Activated naive CD8-positive, alpha-beta T cell treated with anti-CD3 and anti-CD28 coated beads for 36 hours (primary cell): ENCODE measurements around the gene ALPL. TPM values are rescaled to one million over a fixed set of nuclear protein-coding genes. Genes with fewer than 3 reads are reported as not detected.

ENCODE experiments used
- DNase-seq: peaks from one replicate; pipeline ENCODE4 v3.0.0; 2021
- H3K27ac Mint-ChIP-seq: one replicate; pipeline ENCODE4 v1.8.0; 2022; ENCODE audit warnings: mild to moderate bottlenecking, moderate library complexity, mixed read lengths
- H3K27me3 Mint-ChIP-seq: one replicate; pipeline ENCODE4 v1.8.0; 2022; ENCODE audit warnings: mild to moderate bottlenecking, mixed read lengths
- H3K36me3 Mint-ChIP-seq: one replicate; pipeline ENCODE4 v1.8.0; 2021; ENCODE audit warnings: mild to moderate bottlenecking, mixed read lengths
- H3K4me1 Mint-ChIP-seq: one replicate; pipeline ENCODE4 v1.8.0; 2021; ENCODE audit warnings: mixed read lengths
- H3K4me3 Mint-ChIP-seq: one replicate; pipeline ENCODE4 v1.8.0; 2022; ENCODE audit warnings: mild to moderate bottlenecking, moderate library complexity, mixed read lengths
- H3K9me3 Mint-ChIP-seq: one replicate; pipeline ENCODE4 v1.8.0; 2022; ENCODE audit warnings: mixed read lengths
- total RNA-seq, 2 experiments: library from RNA; stranded (reverse); gene quantifications; one replicate each; pipeline ENCODE4 v1.2.3, GENCODE V29; 2021

Gene ALPL
- total RNA-seq, 2 experiments from 2014 or later: not detected

DNA sequence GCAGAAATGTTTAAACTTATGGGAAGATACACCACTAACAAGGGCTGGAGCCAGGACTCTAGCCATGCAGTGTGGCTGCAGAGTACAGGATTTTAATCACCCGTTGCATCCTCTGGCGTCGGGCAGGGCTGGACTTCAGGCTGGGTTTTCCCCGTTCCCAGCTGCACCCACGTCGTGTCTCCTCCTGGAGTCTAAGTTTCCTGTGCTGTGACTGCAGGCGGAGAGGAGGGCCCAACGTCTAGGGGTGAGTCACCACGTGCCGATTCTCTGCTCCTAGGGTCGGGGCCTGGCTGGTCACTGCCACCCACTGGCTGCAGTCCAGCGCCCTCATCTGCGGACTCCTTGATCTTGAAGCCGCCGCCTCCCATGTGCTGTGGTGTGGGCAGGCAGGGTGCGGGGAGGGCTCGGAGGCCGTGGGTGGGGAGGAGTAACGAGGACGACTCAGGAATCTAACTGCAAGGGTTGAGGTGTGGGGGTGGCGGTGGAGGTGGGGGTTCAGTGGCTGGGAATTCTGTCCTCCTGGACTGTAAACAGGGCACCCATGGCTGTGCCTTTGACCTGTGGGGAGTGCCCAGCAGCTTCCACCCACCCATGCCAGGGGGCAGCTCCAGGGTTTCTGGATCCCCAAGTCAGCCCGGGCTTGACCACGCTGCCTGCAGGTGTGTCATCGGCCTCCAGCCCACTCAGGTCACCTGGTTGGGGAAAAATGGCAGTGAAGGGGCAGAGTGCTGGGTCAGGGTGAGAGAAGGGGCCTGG is 77.8 kb downstream of the ALPL start:
- Mint-ChIP-seq H3K9me3 (no peaks in the 10 kb centered on the region), H3K36me3 (no peaks in the 10 kb centered on the region), H3K4me1 (peaks cover 5% of the 10 kb centered on the region), H3K4me3 (no peak overlapping the region), H3K27ac (no peak overlapping the region), H3K27me3 (peaks cover 21% of the 10 kb centered on the region)
- DNase-seq: no peak

GRCh38 chr1:21587602-21587953 is 78.4 kb downstream of the ALPL start:
- Mint-ChIP-seq H3K9me3 (no peaks in the 10 kb centered on the region), H3K27ac (no peak overlapping the region), H3K4me1 (peaks cover 5% of the 10 kb centered on the region), H3K36me3 (no peaks in the 10 kb centered on the region), H3K27me3 (peaks cover 21% of the 10 kb centered on the region), H3K4me3 (no peak overlapping the region)
- DNase-seq: no peak

DNA sequence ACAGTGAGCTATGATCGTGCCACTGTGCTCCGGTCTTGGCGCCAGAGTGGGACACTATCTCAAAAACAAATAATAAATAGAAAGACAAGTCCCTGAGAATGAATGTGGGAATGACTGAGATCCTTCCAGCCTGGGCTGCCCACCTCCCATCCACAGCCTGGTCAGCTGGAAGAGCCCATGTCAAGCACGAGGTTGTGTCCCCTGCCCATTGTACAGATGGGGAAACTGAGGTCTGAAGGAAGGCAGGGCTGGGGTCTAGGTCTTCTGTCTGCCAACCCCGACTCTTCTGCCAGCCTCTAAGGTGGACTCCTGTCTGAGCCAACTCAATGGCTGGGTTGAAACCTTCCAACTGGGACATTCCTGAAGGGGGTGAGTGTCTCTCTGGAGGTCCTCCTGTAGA is 80.4 kb downstream of the ALPL start:
- H3K9me3 Mint-ChIP-seq: no peaks in the 10 kb centered on the region
- peaks cover 18% of the 10 kb centered on the region for H3K27me3 Mint-ChIP-seq
- H3K4me1 Mint-ChIP-seq: peaks cover 5% of the 10 kb centered on the region
- no peak for DNase-seq
- H3K36me3 Mint-ChIP-seq: no peaks in the 10 kb centered on the region
- no peak overlapping the region for H3K4me3 Mint-ChIP-seq
- no peak overlapping the region for H3K27ac Mint-ChIP-seq

DNA sequence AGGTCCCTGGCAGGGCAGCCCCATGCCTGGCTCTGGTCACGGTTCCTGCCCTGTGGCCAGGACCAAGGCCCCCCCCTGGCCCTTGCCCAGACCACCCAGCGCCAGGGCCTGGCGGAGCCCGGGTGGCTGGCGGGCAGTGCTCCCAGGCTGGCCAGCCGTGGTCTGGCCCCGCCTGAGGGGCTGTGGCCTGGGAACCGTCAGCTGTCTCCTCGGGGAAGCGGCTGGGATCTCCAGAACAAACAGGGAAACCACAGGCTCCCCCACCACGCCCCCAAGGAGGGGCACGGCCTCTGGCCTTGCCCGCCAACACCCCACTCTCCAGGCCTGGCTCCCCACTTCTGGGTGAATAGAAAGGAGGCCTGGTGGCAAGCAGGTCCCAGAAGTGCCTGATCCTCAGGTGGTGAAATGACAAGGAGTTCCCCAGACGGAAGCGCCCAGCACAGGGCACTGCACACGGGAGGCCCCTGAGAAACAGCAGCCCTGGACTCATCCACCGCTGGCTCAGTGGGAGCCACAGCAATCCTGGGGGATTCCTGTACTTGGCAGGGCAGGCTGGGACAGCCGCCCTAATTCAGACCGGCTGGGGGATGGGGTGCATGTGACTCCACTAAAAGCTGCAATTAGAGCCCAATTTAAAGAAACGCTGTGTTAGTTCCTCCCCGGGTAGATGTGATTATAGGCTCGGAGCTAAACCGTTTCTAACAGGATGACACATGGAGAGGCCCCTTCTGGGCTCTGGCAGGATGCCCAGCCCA is 81.1 kb downstream of the ALPL start:
- Mint-ChIP-seq H3K4me1 (peaks cover 5% of the 10 kb centered on the region), H3K9me3 (no peaks in the 10 kb centered on the region), H3K36me3 (no peaks in the 10 kb centered on the region)

DNA sequence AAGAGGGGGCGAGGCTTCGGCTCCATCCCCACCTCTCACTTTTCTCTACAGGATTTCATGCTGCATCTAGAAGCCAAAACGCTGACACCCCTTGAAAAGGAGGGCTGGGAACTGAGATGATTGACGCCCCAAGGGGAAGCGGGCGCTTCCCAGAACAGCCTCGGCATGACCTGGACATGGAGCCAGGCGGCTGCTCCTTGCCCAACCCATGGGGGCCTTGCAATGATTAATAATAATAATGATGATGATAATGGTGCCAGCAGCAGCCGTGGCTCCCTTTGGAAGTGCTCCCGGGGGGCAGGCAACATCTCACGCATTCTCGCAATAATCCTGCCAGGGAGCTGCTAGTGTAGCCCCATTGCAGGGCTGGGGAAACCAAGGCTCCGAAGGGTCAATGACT is 81.7 kb downstream of the ALPL start:
- Mint-ChIP-seq H3K4me1 (peaks cover 5% of the 10 kb centered on the region), H3K27me3 (peaks cover 19% of the 10 kb centered on the region), H3K36me3 (no peaks in the 10 kb centered on the region), H3K27ac (no peak overlapping the region), H3K9me3 (no peaks in the 10 kb centered on the region), H3K4me3 (no peak overlapping the region)
- DNase-seq: no peak

More for the DNA sequence above, 81.1 kb downstream of the ALPL start:
- H3K27me3 Mint-ChIP-seq: peaks cover 14% of the 10 kb centered on the region
- H3K27ac Mint-ChIP-seq: no peak overlapping the region
- no peak for DNase-seq
- H3K4me3 Mint-ChIP-seq: no peak overlapping the region

- Mint-ChIP-seq H3K4me3 (no peak overlapping the region), H3K9me3 (no peaks in the 10 kb centered on the region), H3K27me3 (peaks cover 13% of the 10 kb centered on the region), H3K4me1 (peaks cover 5% of the 10 kb centered on the region), H3K36me3 (no peaks in the 10 kb centered on the region), H3K27ac (no peak overlapping the region)
- DNase-seq: no peak
Measured at GRCh38 chr1:21592086-21592865, 83.1 kb downstream of the ALPL start.

GRCh38 chr1:21593231-21593630 is 84.0 kb downstream of the ALPL start:
- H3K4me3 Mint-ChIP-seq: no peak overlapping the region
- no peaks in the 10 kb centered on the region for H3K36me3 Mint-ChIP-seq
- H3K9me3 Mint-ChIP-seq: no peaks in the 10 kb centered on the region
- H3K27me3 Mint-ChIP-seq: peaks cover 9% of the 10 kb centered on the region
- DNase-seq: no peak
- H3K27ac Mint-ChIP-seq: no peak overlapping the region
- H3K4me1 Mint-ChIP-seq: peaks cover 5% of the 10 kb centered on the region

DNA sequence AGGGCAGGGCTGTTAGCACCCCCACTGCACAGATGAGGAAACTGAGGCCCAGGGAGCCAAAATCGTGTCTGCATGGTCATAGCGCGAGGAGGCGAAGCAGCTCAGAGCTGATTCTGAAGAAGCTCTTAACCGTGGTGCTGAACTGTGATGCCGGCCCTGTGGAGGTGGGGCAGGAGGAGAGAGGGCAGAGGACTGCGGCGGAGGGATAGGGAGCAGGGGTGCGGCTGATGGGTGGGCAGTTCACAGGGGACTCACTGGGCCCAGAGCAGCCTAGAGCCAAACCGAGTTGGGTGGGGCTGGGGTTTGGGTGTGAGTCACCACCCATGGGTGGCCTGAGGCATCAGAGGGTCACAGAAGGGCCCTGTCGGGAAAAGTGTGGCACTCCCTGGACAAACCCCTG is 85.3 kb downstream of the ALPL start:
- no peak for DNase-seq
- Mint-ChIP-seq H3K27me3 (peaks cover 7% of the 10 kb centered on the region), H3K27ac (no peak overlapping the region), H3K4me3 (no peak overlapping the region), H3K4me1 (peaks cover 5% of the 10 kb centered on the region), H3K36me3 (no peaks in the 10 kb centered on the region), H3K9me3 (no peaks in the 10 kb centered on the region)

- peaks cover 7% of the 10 kb centered on the region for H3K27me3 Mint-ChIP-seq
- no peak overlapping the region for H3K4me3 Mint-ChIP-seq
- no peaks in the 10 kb centered on the region for H3K9me3 Mint-ChIP-seq
- DNase-seq: peak; percentile 62
- H3K27ac Mint-ChIP-seq: no peak overlapping the region
- no peaks in the 10 kb centered on the region for H3K36me3 Mint-ChIP-seq
- H3K4me1 Mint-ChIP-seq: peaks cover 5% of the 10 kb centered on the region
Measured at GRCh38 chr1:21594935-21595897, 86.0 kb downstream of the ALPL start.

GRCh38 chr1:21596174-21596573 is 87.0 kb downstream of the ALPL start:
- Mint-ChIP-seq H3K4me3 (no peak overlapping the region), H3K4me1 (no peaks in the 10 kb centered on the region), H3K36me3 (no peaks in the 10 kb centered on the region), H3K27me3 (peaks cover 7% of the 10 kb centered on the region), H3K9me3 (no peaks in the 10 kb centered on the region), H3K27ac (no peak overlapping the region)
- DNase-seq: no peak

GRCh38 chr1:21596628-21597027 is 87.4 kb downstream of the ALPL start:
- no peak overlapping the region for H3K27ac Mint-ChIP-seq
- H3K27me3 Mint-ChIP-seq: peaks cover 7% of the 10 kb centered on the region
- no peaks in the 10 kb centered on the region for H3K36me3 Mint-ChIP-seq
- no peak for DNase-seq
- H3K4me1 Mint-ChIP-seq: no peaks in the 10 kb centered on the region
- H3K4me3 Mint-ChIP-seq: no peak overlapping the region
- H3K9me3 Mint-ChIP-seq: no peaks in the 10 kb centered on the region

DNA sequence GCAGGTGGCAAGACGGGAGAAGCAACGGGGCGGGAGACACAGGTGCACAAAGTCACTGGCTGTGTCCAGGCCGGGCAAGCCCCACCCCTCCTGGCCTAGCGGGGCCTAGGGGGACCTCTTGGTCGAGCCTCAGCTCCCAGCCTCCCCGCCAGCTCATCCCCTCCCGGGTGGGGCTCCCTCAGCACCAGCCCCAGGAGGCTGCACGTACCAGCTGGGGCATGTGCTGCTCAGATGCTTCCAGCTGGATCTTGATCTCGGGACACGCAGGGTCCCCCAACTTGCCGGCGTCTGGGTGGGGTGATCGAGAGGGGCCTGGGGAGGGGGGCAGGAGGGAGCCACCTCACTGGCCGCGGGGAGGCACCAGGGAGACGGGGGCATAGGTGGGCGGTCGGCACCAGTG is 88.5 kb downstream of the ALPL start:
- H3K27me3 Mint-ChIP-seq: peaks cover 10% of the 10 kb centered on the region
- no peaks in the 10 kb centered on the region for H3K36me3 Mint-ChIP-seq
- H3K4me3 Mint-ChIP-seq: no peak overlapping the region
- no peak overlapping the region for H3K27ac Mint-ChIP-seq
- DNase-seq: no peak
- H3K9me3 Mint-ChIP-seq: no peaks in the 10 kb centered on the region
- H3K4me1 Mint-ChIP-seq: no peaks in the 10 kb centered on the region

- no peak for DNase-seq
- Mint-ChIP-seq H3K27me3 (peaks cover 11% of the 10 kb centered on the region), H3K4me3 (no peak overlapping the region), H3K4me1 (no peaks in the 10 kb centered on the region), H3K9me3 (no peaks in the 10 kb centered on the region), H3K36me3 (no peaks in the 10 kb centered on the region), H3K27ac (no peak overlapping the region)
Measured at GRCh38 chr1:21598417-21598816, 89.2 kb downstream of the ALPL start.

GRCh38 chr1:21598904-21599303 is 89.7 kb downstream of the ALPL start:
- H3K9me3 Mint-ChIP-seq: no peaks in the 10 kb centered on the region
- H3K4me1 Mint-ChIP-seq: no peaks in the 10 kb centered on the region
- no peak overlapping the region for H3K4me3 Mint-ChIP-seq
- no peak overlapping the region for H3K27ac Mint-ChIP-seq
- no peaks in the 10 kb centered on the region for H3K36me3 Mint-ChIP-seq
- no peak for DNase-seq
- H3K27me3 Mint-ChIP-seq: peaks cover 11% of the 10 kb centered on the region
